Measurements from ENCODE around the gene FUT4.

Gene FUT4

GRCh38 chr11:94597896-94598295 lies 54.2 kb downstream of the FUT4 start:
- in situ Hi-C loops (cut with MboI; ENCODE audit: low sequenced_read_pairs) = no loop called here
